Lung (tissue), 12 donors: ENCODE measurements around the gene CCDC146. TPM values are rescaled to one million over a fixed set of nuclear protein-coding genes. Genes with fewer than 3 reads are reported as not detected.

Source experiments
- ATAC-seq: fragments of 200-7000 bp; cut with Tn5 transposase; one replicate; pipeline ENCODE4 v1.9.1; 2020; ENCODE audit warnings: moderate number of reproducible peaks; ENCODE audit not compliant: insufficient read depth, low FRiP score
- DNase-seq, 3 donors: peaks; one replicate each; pipeline ENCODE4 v3.0.0-alpha.2; 2013 to 2017
- H3K27ac ChIP-seq, 2 donors: one replicate each; pipeline ENCODE4 v1.5.1; 2013; ENCODE audit warnings: mild to moderate bottlenecking in 2 of 2, moderate library complexity in 2 of 2, control low read depth in 1 of 2, inconsistent platforms in 1 of 2, low read depth in 1 of 2, low read length in 1 of 2
- H3K27me3 ChIP-seq, 3 donors: one replicate each; pipeline ENCODE4 v1.5.1; 2013; ENCODE audit warnings: low read length in 2 of 3; ENCODE audit not compliant: control insufficient read depth in 3 of 3, insufficient read depth in 3 of 3
- H3K36me3 ChIP-seq, 4 donors: one replicate each; pipeline ENCODE4 v1.5.1; 2013; ENCODE audit warnings: low read length in 4 of 4, mild to moderate bottlenecking in 1 of 4, moderate library complexity in 1 of 4; ENCODE audit not compliant: control insufficient read depth in 4 of 4, insufficient read depth in 4 of 4
- H3K4me1 ChIP-seq, 5 donors: one replicate each; pipeline ENCODE4 v1.5.1; 2013; ENCODE audit warnings: low read length in 5 of 5, mild to moderate bottlenecking in 2 of 5, moderate library complexity in 1 of 5; ENCODE audit not compliant: control insufficient read depth in 5 of 5, insufficient read depth in 5 of 5
- H3K4me3 ChIP-seq: one replicate; pipeline ENCODE4 v1.5.1; 2013; ENCODE audit warnings: mild to moderate bottlenecking, control low read depth, moderate library complexity
- H3K9ac ChIP-seq, 2 donors: one replicate each; pipeline ENCODE4 v1.5.1; 2013; ENCODE audit warnings: low read length in 2 of 2, control low read depth in 1 of 2; ENCODE audit not compliant: insufficient read depth in 1 of 2
- H3K9me3 ChIP-seq, 4 donors: one replicate each; pipeline ENCODE4 v1.5.1; 2013; ENCODE audit warnings: low read length in 3 of 4, mild to moderate bottlenecking in 1 of 4, moderate library complexity in 1 of 4; ENCODE audit not compliant: control insufficient read depth in 4 of 4, insufficient read depth in 3 of 4
- CTCF ChIP-seq: IDR thresholded peaks from 2 replicates; pipeline ENCODE4 v1.5.1; 2012; ENCODE audit warnings: mild to moderate bottlenecking; ENCODE audit errors: control extremely low read depth, extremely low read depth
- WGBS, 2 donors: extraction: QIAGEN DNeasy Blood & Tissue Kit; methylation state at CpG; one replicate each; pipeline ENCODE4 v1.1.7; 2013; 5-methylcytosine and 5-hydroxymethylcytosine counted together
- polyA plus RNA-seq, 2 donors: library from polyadenylated mRNA; stranded (reverse); fragments of 200-250 nt; gene quantifications; one replicate each; pipeline ENCODE4 v1.2.1, GENCODE V29; 2013
- total RNA-seq, 2 donors: library from RNA; depleted of rRNA in 1 of 2; stranded (reverse); fragments of >200 nt in 1 of 2; gene quantifications; one replicate each; pipeline ENCODE4 v1.2.1, GENCODE V29; 2014 to 2021
- donor health status: control.
- donor health status: control.
- donor health status: Bipolar disorder and iron deficiency.
- donor health status: healthy.
- donor health status: DM: yes; HTN: yes; CAD: no.

CCDC146 gene
- total and polyA plus RNA-seq, 4 donors, result 8.4 to 29.6 (median 17.4) TPM

GRCh38 chr7:77313876-77314480 lies 191.6 kb downstream of the CCDC146 start:
- Histone ChIP-seq H3K4me1 (peaks cover 0 to 2% (median 0%) of the 10 kb centered on the region in 5 donors), H3K4me3 (no peak overlapping the region), H3K27me3 (no peaks in the 10 kb centered on the region), H3K9ac (no peak overlapping the region), H3K9me3 (no peaks in the 10 kb centered on the region), H3K27ac (no peak overlapping the region), H3K36me3 (peaks cover 0 to 15% (median 0%) of the 10 kb centered on the region in 4 donors)
- TF ChIP-seq CTCF, result no peak
- DNase-seq (no peak), ATAC-seq (no peak)
- 85 to 90% methylated on average over 5 of the region's 5 CpGs for WGBS, 2 donors

GRCh38 chr7:77315182-77315591 lies 192.8 kb downstream of the CCDC146 start:
- no peaks in the 10 kb centered on the region for H3K9me3 ChIP-seq
- H3K4me3 ChIP-seq, result no peak overlapping the region
- peaks cover 0 to 11% (median 0%) of the 10 kb centered on the region in 4 donors for H3K36me3 ChIP-seq
- H3K9ac ChIP-seq, result no peak overlapping the region
- WGBS, 2 donors, result 89 to 93% methylated on average over 3 of the region's 3 CpGs
- peaks cover 0 to 2% (median 0%) of the 10 kb centered on the region in 5 donors for H3K4me1 ChIP-seq
- no peak for TF ChIP-seq CTCF
- no peaks in the 10 kb centered on the region for H3K27me3 ChIP-seq
- H3K27ac ChIP-seq, result no peak overlapping the region
- ATAC-seq (no peak), DNase-seq (no peak)

- 60 to 77% methylated on average over 2 of the region's 2 CpGs for WGBS, 2 donors
- TF ChIP-seq CTCF, result no peak
- H3K36me3 ChIP-seq, result peaks cover 0 to 13% (median 0%) of the 10 kb centered on the region in 4 donors
- no peaks in the 10 kb centered on the region for H3K27me3 ChIP-seq
- H3K27ac ChIP-seq, result no peak overlapping the region
- no peak overlapping the region for H3K4me3 ChIP-seq
- H3K9me3 ChIP-seq, result no peaks in the 10 kb centered on the region
- peaks cover 0 to 2% (median 0%) of the 10 kb centered on the region in 5 donors for H3K4me1 ChIP-seq
- no peak for ATAC-seq
- no peak overlapping the region for H3K9ac ChIP-seq
- DNase-seq, result no peak
These were observed 194.0 kb downstream of the CCDC146 start for GRCh38 chr7:77316219-77316978.
